Stimulated activated CD8-positive, alpha-beta memory T cell treated with anti-CD3 and anti-CD28 coated beads, Interleukin-12 subunit alpha, Interleukin-12 subunit beta, amount 100 ng/mL, for 4 hours (primary cell): ENCODE measurements around the gene SLFN12.
"Not testable (repeated sequence)": the region's sequence is repeated elsewhere in the genome, so short reads cannot be mapped to it uniquely, and the experiment has no call there.

ENCODE experiments used
- DNase-seq: peaks from one replicate; pipeline ENCODE4 v3.0.0-alpha.2; 2020; ENCODE audit warnings: low read depth

The SLFN12 gene

GRCh38 chr17:35407531-35407930, 24.8 kb downstream of the SLFN12 start:
- DNase-seq = no peak

- no peak for DNase-seq
Observed at GRCh38 chr17:35406568-35406967, 25.7 kb downstream of the SLFN12 start.

- no peak for DNase-seq
Observed at GRCh38 chr17:35404360-35404759, 27.9 kb downstream of the SLFN12 start.

GRCh38 chr17:35393783-35394182, 38.5 kb downstream of the SLFN12 start:
- DNase-seq = not testable (repeated sequence)

- DNase-seq = no peak
Observed at GRCh38 chr17:35390663-35391062, 41.6 kb downstream of the SLFN12 start.

GRCh38 chr17:35390156-35390555, 42.1 kb downstream of the SLFN12 start:
- DNase-seq = no peak

- no peak for DNase-seq
Observed at GRCh38 chr17:35387496-35387895, 44.8 kb downstream of the SLFN12 start.

GRCh38 chr17:35377706-35378105, 54.6 kb downstream of the SLFN12 start:
- DNase-seq = no peak

GRCh38 chr17:35377068-35377467, 55.2 kb downstream of the SLFN12 start:
- DNase-seq = no peak

GRCh38 chr17:35376245-35376644, 56.1 kb downstream of the SLFN12 start:
- no peak for DNase-seq

- DNase-seq = no peak
Observed at GRCh38 chr17:35374766-35375344, 57.4 kb downstream of the SLFN12 start.

GRCh38 chr17:35373984-35374765, 58.1 kb downstream of the SLFN12 start:
- peak; percentile 22 for DNase-seq

GRCh38 chr17:35373534-35373983, 58.7 kb downstream of the SLFN12 start, which contains the start of gene SLFN11:
Gene SLFN11 (minus strand): TSS chr17:35373621. CDS start chr17:35363807, 9,814 bp downstream.
- DNase-seq = peak; percentile 76

- peak; percentile 8 for DNase-seq
Observed at GRCh38 chr17:35372846-35373533, 59.3 kb downstream of the SLFN12 start.

- DNase-seq = no peak
Observed at GRCh38 chr17:35371934-35372333, 60.4 kb downstream of the SLFN12 start.

GRCh38 chr17:35368081-35368830, 64.0 kb downstream of the SLFN12 start:
- DNase-seq = no peak

GRCh38 chr17:35361027-35361426, 71.3 kb downstream of the SLFN12 start:
- DNase-seq = no peak
